ENCODE measurements around the gene F8.
A peak's percentile ranks its signal among the peaks of the same experiment; 100 is the strongest.

The F8 gene

GRCh38 chrX:155070975-155071693, 48.6 kb upstream of the F8 start, which contains the start of the genes BRCC3, CMC4 and MTCP1 (continued):
- TF ChIP-seq SCRT2 (tag by site-specific recombination; IDR thresholded peaks at IDR 0.05) (no peak), ELK4 (IDR thresholded peaks at IDR 0.05; ENCODE audit: borderline replicate concordance, low read depth, low read length) (no peak; the same call in 1 of the 2 replicates), ZNF785 (tag by site-specific recombination; IDR thresholded peaks at IDR 0.05) (no peak), ZNF692 (tag by site-specific recombination; IDR thresholded peaks at IDR 0.05) (peak; percentile 89), ZNF585B (tag by site-specific recombination; IDR thresholded peaks at IDR 0.05) (no peak), GLIS2 (tag by site-specific recombination; IDR thresholded peaks at IDR 0.05) (peak; percentile 60), ZFP37 (tag by site-specific recombination; IDR thresholded peaks at IDR 0.05) (peak; percentile 81), ZNF335 (tag by site-specific recombination; conservative IDR thresholded peaks at IDR 0.05) (0 out of 2 replicates have a peak, but pooled peaks have one; percentile 65), YY1 (tag by site-specific recombination; IDR thresholded peaks at IDR 0.05) (peak; percentile 90), YY2 (tag by site-specific recombination; IDR thresholded peaks at IDR 0.05) (peak; percentile 77; the same call in 1 of the 2 replicates), MEIS1 (CRISPR knock-in tag; IDR thresholded peaks at IDR 0.05; ENCODE audit: borderline replicate concordance) (no peak), ZBTB26 (tag by site-specific recombination; optimal IDR thresholded peaks at IDR 0.05) (peak; percentile 64), ZXDB (tag by site-specific recombination; IDR thresholded peaks at IDR 0.05) (peak; percentile 61; the same call in 1 of the 2 replicates), ZNF146 (tag by site-specific recombination; IDR thresholded peaks at IDR 0.05) (peak; percentile 10; the same call in 1 of the 2 replicates), ZNF223 (tag by site-specific recombination; IDR thresholded peaks at IDR 0.05) (peak; percentile 96), ZNF600 (tag by site-specific recombination; IDR thresholded peaks at IDR 0.05) (peak; percentile 65), GLI2 (tag by site-specific recombination; IDR thresholded peaks at IDR 0.05; ENCODE audit: borderline replicate concordance, low read depth) (no peak), ZSCAN30 (tag by site-specific recombination; IDR thresholded peaks at IDR 0.05) (peak; percentile 44; the same call in 1 of the 2 replicates), ZFP69B (tag by site-specific recombination; IDR thresholded peaks at IDR 0.05) (peak; percentile 92), KLF10 (tag by site-specific recombination; IDR thresholded peaks at IDR 0.05) (peak; percentile 35; the same call in 1 of the 2 replicates), SP3 (tag by site-specific recombination; IDR thresholded peaks at IDR 0.05) (peak; percentile 49), ZNF24 (tag by site-specific recombination; IDR thresholded peaks at IDR 0.05) (peak; percentile 31; the same call in 1 of the 2 replicates), SP2 (tag by site-specific recombination; IDR thresholded peaks at IDR 0.05) (peak; percentile 59), ZNF280C (tag by site-specific recombination; IDR thresholded peaks at IDR 0.05) (no peak), ZBTB8A (tag by site-specific recombination; IDR thresholded peaks at IDR 0.05) (peak; percentile 98), KLF17 (tag by site-specific recombination; IDR thresholded peaks at IDR 0.05) (0 out of 2 replicates have a peak, but pooled peaks have one; percentile 40), ZNF394 (tag by site-specific recombination; IDR thresholded peaks at IDR 0.05; ENCODE audit: borderline replicate concordance) (no peak), GLI4 (tag by site-specific recombination; IDR thresholded peaks at IDR 0.05) (no peak), TCF7L2 (IDR thresholded peaks at IDR 0.05; ENCODE audit: borderline replicate concordance, low read depth, low read length) (no peak), ZBTB7A (tag by site-specific recombination; IDR thresholded peaks at IDR 0.05; ENCODE audit: low read depth) (0 out of 2 replicates have a peak, but pooled peaks have one; percentile 65), TRIM28 (IDR thresholded peaks at IDR 0.05; ENCODE audit: borderline replicate concordance, low read length) (no peak), ZBTB48 (tag by site-specific recombination; IDR thresholded peaks at IDR 0.05) (0 out of 2 replicates have a peak, but pooled peaks have one; percentile 26), ZNF2 (tag by site-specific recombination; IDR thresholded peaks at IDR 0.05) (peak; percentile 62; the same call in 1 of the 2 replicates), KLF16 (tag by site-specific recombination; IDR thresholded peaks at IDR 0.05) (0 out of 2 replicates have a peak, but pooled peaks have one; percentile 25), GLIS1 (tag by site-specific recombination; IDR thresholded peaks at IDR 0.05) (peak; percentile 32; the same call in 1 of the 2 replicates)

Measured in HEK293 (cell line).